H1 (cell line): ENCODE data around the gene RNF141. TPM values are rescaled to one million over a fixed set of nuclear protein-coding genes. Genes with fewer than 3 reads are reported as not detected.

Experiments used
- CTCF ChIA-PET: fragments of 300-600 bp; sonication (Branson Sonifier 250); formaldehyde crosslinking; loops from one replicate; lab custom pipeline; 2021; ENCODE audit not compliant: partially characterized antibody; lab: Charles Lee
- POLR2A ChIA-PET: fragments of 300-600 bp; sonication (Branson Sonifier 250); formaldehyde crosslinking; loops from one replicate; lab custom pipeline; 2021; ENCODE audit warnings: inconsistent platforms; ENCODE audit not compliant: partially characterized antibody; lab: Charles Lee
- DNase-seq, 2 experiments: peaks; one replicate each; pipeline versions ENCODE4 v3.0.0 to v3.0.0-alpha.2; 2010 to 2022; ENCODE audit warnings: low spot score in 2 of 2, low read depth in 1 of 2, mixed read lengths in 1 of 2
- FAIRE-seq: peaks from 2 replicates; lab custom pipeline; 2011; peaks lifted over from hg19 to GRCh38; lab: Jason Lieb, UNC
- H2AFZ ChIP-seq: 2 replicates; pipeline ENCODE4 v1.8.1; 2012; ENCODE audit warnings: low read length, inconsistent platforms
- H2AK5ac ChIP-seq: 2 replicates; pipeline ENCODE4 v1.6.1; 2013; ENCODE audit warnings: low read depth, low read length
- H2BK120ac ChIP-seq: replicated peaks from 2 replicates; pipeline ENCODE3; 2013; ENCODE audit warnings: low read depth, low read length, inconsistent platforms
- H2BK12ac ChIP-seq: 2 replicates; pipeline ENCODE4 v1.6.1; 2013; ENCODE audit warnings: low read depth, low read length
- H2BK15ac ChIP-seq: 2 replicates; pipeline ENCODE4 v1.6.1; 2013; ENCODE audit warnings: low read length
- H2BK20ac ChIP-seq: 2 replicates; pipeline ENCODE4 v1.6.1; 2013; ENCODE audit warnings: low read length
- H2BK5ac ChIP-seq: 2 replicates; pipeline ENCODE4 v1.6.1; 2013; ENCODE audit warnings: low read depth, low read length
- H3K14ac ChIP-seq: 2 replicates; pipeline ENCODE4 v1.6.1; 2013; ENCODE audit warnings: inconsistent platforms; ENCODE audit not compliant: insufficient read length
- H3K18ac ChIP-seq: 2 replicates; pipeline ENCODE4 v1.6.1; 2013; ENCODE audit warnings: low read length; ENCODE audit errors: extremely low read depth
- H3K23ac ChIP-seq: 2 replicates; pipeline ENCODE4 v1.6.1; 2013; ENCODE audit warnings: inconsistent platforms; ENCODE audit not compliant: insufficient read length
- H3K23me2 ChIP-seq: 2 replicates; pipeline ENCODE4 v1.6.1; 2013; ENCODE audit warnings: low read depth, low read length
- H3K27ac ChIP-seq: 2 replicates; pipeline ENCODE4 v1.6.1; 2011; ENCODE audit warnings: low read depth, low read length, inconsistent platforms
- H3K27me3 ChIP-seq, 4 experiments: replicated peaks in 1 of 4; 1 replicate in 1 of 4; 2 replicates in 3 of 4; pipeline versions ENCODE4 v1.6.1 to v1.8.1; 2011 to 2013; ENCODE audit warnings: low read length in 3 of 4, mild to moderate bottlenecking in 3 of 4, inconsistent platforms in 2 of 4, mixed read lengths in 2 of 4, moderate library complexity in 1 of 4; ENCODE audit not compliant: control insufficient read depth in 3 of 4, insufficient read depth in 3 of 4; ENCODE audit errors: extremely low read depth in 1 of 4
- H3K36me3 ChIP-seq, 4 experiments: 2 replicates each; pipeline versions ENCODE4 v1.6.1 to v1.8.1; 2011 to 2013; ENCODE audit warnings: mild to moderate bottlenecking in 4 of 4, low read length in 3 of 4, moderate library complexity in 2 of 4, control low read depth in 1 of 4, inconsistent platforms in 1 of 4; ENCODE audit not compliant: insufficient read depth in 4 of 4, control insufficient read depth in 2 of 4
- H3K4ac ChIP-seq: replicated peaks from 2 replicates; pipeline ENCODE3; 2013; ENCODE audit warnings: low read length, low read depth, mixed read lengths, inconsistent platforms; ENCODE audit not compliant: insufficient read length
- H3K4me1 ChIP-seq, 4 experiments: replicated peaks in 1 of 4; 1 replicate in 1 of 4; 2 replicates in 3 of 4; pipeline versions ENCODE4 v1.6.1 to v1.8.1; 2011 to 2013; ENCODE audit warnings: low read length in 3 of 4, inconsistent platforms in 2 of 4, mixed read lengths in 1 of 4; ENCODE audit not compliant: insufficient read depth in 4 of 4, control insufficient read depth in 3 of 4
- H3K4me2 ChIP-seq, 2 experiments: 2 replicates each; pipeline versions ENCODE4 v1.6.1 to v1.8.1; 2011 to 2013; ENCODE audit warnings: low read depth in 2 of 2, low read length in 2 of 2, control low read depth in 1 of 2, inconsistent platforms in 1 of 2, mild to moderate bottlenecking in 1 of 2; ENCODE audit not compliant: insufficient read depth in 1 of 2
- H3K4me3 ChIP-seq, 4 experiments: fragments of 200-600, 300-600 bp in 1 of 4; sonication (generic), shearing (Covaris generic), sonication (Bioruptor Twin) in 1 of 4; 2 replicates each; pipeline versions ENCODE4 v1.5.1 to v1.8.1; 2011 to 2016; ENCODE audit warnings: low read length in 4 of 4, low read depth in 3 of 4, control low read depth in 2 of 4, inconsistent platforms in 2 of 4, mild to moderate bottlenecking in 2 of 4, mixed read lengths in 1 of 4, moderate library complexity in 1 of 4; ENCODE audit not compliant: insufficient read depth in 2 of 4; ENCODE audit errors: extremely low read depth in 1 of 4
- H3K56ac ChIP-seq: replicated peaks from 2 replicates; pipeline ENCODE3; 2013; ENCODE audit warnings: low read depth, mild to moderate bottlenecking, mixed read lengths, low read length, inconsistent platforms; ENCODE audit not compliant: insufficient read length
- H3K79me1 ChIP-seq: 2 replicates; pipeline ENCODE4 v1.6.1; 2013; ENCODE audit warnings: low read depth, low read length, control low read depth
- H3K79me2 ChIP-seq, 2 experiments: 2 replicates each; pipeline versions ENCODE4 v1.6.1 to v1.8.1; 2012 to 2013; ENCODE audit warnings: low read length in 2 of 2, mild to moderate bottlenecking in 2 of 2, inconsistent platforms in 1 of 2; ENCODE audit not compliant: insufficient read depth in 2 of 2, control insufficient read depth in 1 of 2
- H3K9ac ChIP-seq, 4 experiments: replicated peaks in 1 of 4; 1 replicate in 1 of 4; 2 replicates in 3 of 4; pipeline versions ENCODE4 v1.6.1 to v1.8.1; 2011 to 2013; ENCODE audit warnings: low read depth in 3 of 4, low read length in 3 of 4, control low read depth in 2 of 4, mild to moderate bottlenecking in 2 of 4, moderate library complexity in 2 of 4, inconsistent platforms in 1 of 4; ENCODE audit errors: extremely low read depth in 1 of 4
- H3K9me3 ChIP-seq, 2 experiments: 2 replicates each; pipeline versions ENCODE4 v1.6.1 to v1.8.1; 2012 to 2013; ENCODE audit warnings: mild to moderate bottlenecking in 2 of 2, moderate library complexity in 2 of 2, control low read depth in 1 of 2, inconsistent platforms in 1 of 2, low read depth in 1 of 2, low read length in 1 of 2, mixed read lengths in 1 of 2; ENCODE audit not compliant: insufficient read depth in 2 of 2
- H4K20me1 ChIP-seq, 2 experiments: replicated peaks in 1 of 2; 2 replicates each; pipeline versions ENCODE3 to v1.8.1; 2011 to 2013; ENCODE audit warnings: inconsistent platforms in 2 of 2, low read length in 2 of 2, mild to moderate bottlenecking in 1 of 2; ENCODE audit not compliant: insufficient read depth in 2 of 2, control insufficient read depth in 1 of 2
- H4K5ac ChIP-seq: 2 replicates; pipeline ENCODE4 v1.6.1; 2013; ENCODE audit warnings: low read length, low read depth, mixed read lengths, inconsistent platforms; ENCODE audit not compliant: insufficient read length
- H4K8ac ChIP-seq: 2 replicates; pipeline ENCODE4 v1.8.0; 2013; ENCODE audit warnings: mild to moderate bottlenecking, moderate library complexity, low read length, inconsistent platforms; ENCODE audit not compliant: insufficient read depth; ENCODE audit errors: extremely low read depth
- H4K91ac ChIP-seq: replicated peaks from 2 replicates; pipeline ENCODE3; 2013; ENCODE audit warnings: low read length, mixed read lengths, inconsistent platforms; ENCODE audit not compliant: insufficient read length
- CTBP2 ChIP-seq: IDR thresholded peaks from 2 replicates; pipeline ENCODE4 v1.7.0; 2011; ENCODE audit warnings: borderline replicate concordance, mild to moderate bottlenecking, moderate library complexity, mixed read lengths, low read length; ENCODE audit not compliant: insufficient read depth, insufficient read length
- HDAC6 ChIP-seq: IDR thresholded peaks from one replicate; pipeline ENCODE4 v1.7.1; 2012; ENCODE audit warnings: low read depth, mild to moderate bottlenecking, inconsistent platforms, low read length, moderate library complexity
- KDM5A ChIP-seq: fragments of 200-600 bp; IDR thresholded peaks from 2 replicates; pipeline ENCODE4 v1.7.1; 2012; ENCODE audit warnings: mild to moderate bottlenecking, low read length, inconsistent platforms, mixed read lengths
- SIN3A ChIP-seq, 2 experiments: IDR thresholded peaks in 1 of 2; conservative IDR thresholded peaks in 1 of 2; 2 replicates each; pipeline ENCODE4 v1.6.1; 2011 to 2012; ENCODE audit warnings: low read length in 2 of 2, improper control_type of control experiment in 1 of 2, low read depth in 1 of 2, mild to moderate bottlenecking in 1 of 2
- SIRT6 ChIP-seq: IDR thresholded peaks from one replicate; pipeline ENCODE4 v1.7.1; 2012; ENCODE audit warnings: low read length, inconsistent platforms
- WGBS, 2 experiments: shearing (Covaris generic) in 1 of 2; methylation state at CpG; one replicate each; pipeline versions ENCODE4 v1.1.6 to v1.1.7; 2013 to 2015; ENCODE audit warnings: low lambda C conversion rate in 2 of 2, mixed read lengths in 2 of 2, inconsistent platforms in 1 of 2, low coverage in 1 of 2, missing lambda C conversion rate in 1 of 2; ENCODE audit not compliant: insufficient replicate concordance in 2 of 2, insufficient coverage in 1 of 2, insufficient read length in 1 of 2; ENCODE audit errors: extremely low coverage in 1 of 2, missing lambda C conversion rate in 1 of 2; 5-methylcytosine and 5-hydroxymethylcytosine counted together
- polyA plus RNA-seq, 7 experiments: library from polyadenylated mRNA; depleted of rRNA in 3 of 7; stranded (reverse) in 5 of 7; unstranded in 2 of 7; fragments of >200 nt in 5 of 7; fragments of 200-250 nt in 2 of 7; gene quantifications; 1 replicate in 5 of 7; 2 replicates in 1 of 7; 4 replicates in 1 of 7; pipeline versions ENCODE4 v1.2.1 to v1.2.3, GENCODE V29; 2011 to 2013; ENCODE audit warnings: missing spikeins in 2 of 7, mixed read lengths in 2 of 7
- total RNA-seq: library from RNA; stranded (reverse); fragmentation: NEBNext Ultra II Directional; extraction: Animal tissue kit (Norgen Biotek cat#: 25700); gene quantifications from 2 replicates; pipeline ENCODE4 v1.2.1, GENCODE V29; 2021
- TF ChIP-seq, protein P1 (sequence below): IDR thresholded peaks from 2 replicates; pipeline ENCODE4 v1.6.1; 2012; ENCODE audit warnings: inconsistent platforms

Gene RNF141
- total and polyA plus RNA-seq, 2 of the 8 experiments (the other 6 are each of a cell fraction or from before 2014, with no cell fraction given) = 8.5 to 22.8 TPM

DNA sequence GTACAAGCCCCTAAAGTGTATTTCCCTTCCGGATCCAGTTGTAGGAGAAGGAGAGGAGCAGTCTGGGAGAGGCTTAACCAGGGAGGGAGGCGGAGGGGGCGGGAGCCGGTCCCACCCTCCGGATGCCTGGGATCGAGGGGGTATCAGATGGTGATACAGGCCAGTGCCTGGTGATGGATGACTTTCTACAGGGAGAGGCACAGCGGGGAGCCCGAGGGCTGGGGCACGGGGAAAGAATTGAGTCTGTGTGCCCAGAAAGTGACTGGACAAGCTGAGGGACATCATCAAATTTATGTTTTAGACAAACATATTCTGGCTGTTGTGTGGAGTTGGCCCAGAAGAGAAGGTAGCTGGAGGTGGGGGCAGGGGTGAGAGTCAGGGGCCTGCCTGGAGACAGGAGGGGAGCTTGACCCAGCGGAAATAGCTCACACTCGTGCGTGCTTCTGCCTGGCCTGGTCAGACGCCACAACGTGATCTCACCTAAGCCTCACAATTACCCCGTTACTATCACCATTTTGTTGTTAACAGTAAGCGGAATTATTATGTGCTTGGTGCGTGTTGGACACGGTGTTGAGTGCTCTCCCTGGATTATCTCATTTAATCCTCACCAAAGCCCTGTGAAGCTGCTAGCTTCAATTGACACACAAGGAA, 43.5 kb downstream of the RNF141 start:
- Histone ChIP-seq H3K4me2 (no peak overlapping the region), H3K9ac (no peak overlapping the region), H3K23ac (no peak overlapping the region), H3K27ac (no peak overlapping the region), H2BK20ac (no peak overlapping the region), H3K36me3 (no peaks in the 10 kb centered on the region; a peak in 1 of 8 replicates), H3K4ac (no peak overlapping the region), H4K20me1 (peaks cover 0 to 9% of the 10 kb centered on the region in 2 experiments), H3K79me2 (no peaks in the 10 kb centered on the region), H2BK120ac (no peak overlapping the region), H3K9me3 (no peaks in the 10 kb centered on the region; a peak in 1 of 4 replicates), H3K56ac (no peak overlapping the region), H4K5ac (no peak overlapping the region), H3K79me1 (no peaks in the 10 kb centered on the region), H2AFZ (no peak overlapping the region), H2BK5ac (no peak overlapping the region), H2BK12ac (no peak overlapping the region), H2AK5ac (no peak overlapping the region), H3K4me3 (no peak overlapping the region), H4K8ac (no peak overlapping the region), H2BK15ac (no peak overlapping the region), H3K4me1 (peaks cover 0 to 8% (median 0%) of the 10 kb centered on the region in 4 experiments; a peak in 2 of 7 replicates), H3K23me2 (peaks cover 2% of the 10 kb centered on the region; the same call in 1 of the 2 replicates), H3K18ac (no peak overlapping the region), H3K14ac (no peak overlapping the region)
- WGBS, 2 experiments = 87% methylated on average over 13 of the region's 18 CpGs; no CpG with 5 or more reads in 1 of the 2 experiments
- no peak for DNase-seq
- FAIRE-seq = no peak
- POLR2A ChIA-PET = interaction anchor here (1.3 to 1.6 kb wide), 2 partner anchors 9 kb away, joined by 3 to 5 read pairs; no protein-coding TSS in a partner anchor
- CTCF ChIA-PET = interaction anchor here (0.7 to 2.8 kb wide), 14 partner anchors 9 to 159 kb away, joined by 3 to 16 read pairs (median 3); partner anchors contain the start of gene RNF141
- no peak for TF ChIP-seq SIRT6
- TF ChIP-seq CTBP2 = no peak
- TF ChIP-seq, protein P1, sequence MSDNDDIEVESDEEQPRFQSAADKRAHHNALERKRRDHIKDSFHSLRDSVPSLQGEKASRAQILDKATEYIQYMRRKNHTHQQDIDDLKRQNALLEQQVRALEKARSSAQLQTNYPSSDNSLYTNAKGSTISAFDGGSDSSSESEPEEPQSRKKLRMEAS = no peak
- TF ChIP-seq SIN3A (conservative IDR thresholded peaks at IDR 0.05 in 1 of 2, IDR thresholded peaks at IDR 0.05 in 1 of 2; ENCODE audit: low read depth in 1 of 2, low read length in 2 of 2) = no peak
- TF ChIP-seq HDAC6 = no peak
- no peak for TF ChIP-seq KDM5A
- TF ChIP-seq, all 59 proteins: peak for 0
- no peak overlapping the region for H4K91ac ChIP-seq
- no peaks in the 10 kb centered on the region; a peak in 1 of 7 replicates for H3K27me3 ChIP-seq
